Smooth muscle cell (in vitro differentiated cells): Measurements from ENCODE around the gene KRT74. TPM values are rescaled to one million over a fixed set of nuclear protein-coding genes. Genes with fewer than 3 reads are reported as not detected.

Source experiments
- DNase-seq: peaks from one replicate; lab custom pipeline; 2025; ENCODE audit not compliant: unreplicated experiment; lab: John Stamatoyannopoulos, UW
- H2AFZ ChIP-seq: fragments of 200-600 bp; sonication (generic); 2 replicates; pipeline ENCODE4 v1.6.0; 2016; ENCODE audit warnings: antibody characterized with exemption, low read depth, mild to moderate bottlenecking
- H3F3A ChIP-seq: fragments of 200-600 bp; sonication (generic); 2 replicates; pipeline ENCODE4 v1.6.0; 2017; ENCODE audit warnings: antibody characterized with exemption, low read depth
- H3K27ac ChIP-seq: fragments of 200-600 bp; sonication (generic); 2 replicates; pipeline ENCODE4 v1.5.1; 2016; ENCODE audit warnings: low read depth, mild to moderate bottlenecking
- H3K27me3 ChIP-seq: fragments of 200-600 bp; sonication (generic); 2 replicates; pipeline ENCODE4 v1.6.1; 2016; ENCODE audit warnings: low read depth, mild to moderate bottlenecking
- H3K36me3 ChIP-seq: fragments of 200-600 bp; sonication (generic); 2 replicates; pipeline ENCODE4 v1.5.1; 2016; ENCODE audit warnings: low read depth
- H3K4me1 ChIP-seq: fragments of 200-600 bp; sonication (generic); 2 replicates; pipeline ENCODE4 v1.5.1; 2016; ENCODE audit warnings: low read depth
- H3K4me2 ChIP-seq: fragments of 200-600 bp; sonication (generic); 2 replicates; pipeline ENCODE4 v1.6.0; 2016; ENCODE audit warnings: mild to moderate bottlenecking
- H3K4me3 ChIP-seq: fragments of 200-600 bp; sonication (generic); 2 replicates; pipeline ENCODE4 v1.5.1; 2016; ENCODE audit warnings: mild to moderate bottlenecking
- H3K79me2 ChIP-seq: fragments of 200-600 bp; sonication (generic); 2 replicates; pipeline ENCODE4 v1.6.0; 2016; ENCODE audit warnings: low read depth, mild to moderate bottlenecking
- H3K9ac ChIP-seq: fragments of 200-600 bp; sonication (generic); 2 replicates; pipeline ENCODE4 v1.6.0; 2016; ENCODE audit warnings: low read depth
- H3K9me3 ChIP-seq: fragments of 200-600 bp; sonication (generic); replicated peaks from 2 replicates; pipeline ENCODE4 v1.5.1; 2016; ENCODE audit warnings: low read depth
- H4K20me1 ChIP-seq: fragments of 200-600 bp; sonication (generic); 2 replicates; pipeline ENCODE4 v1.6.0; 2016; ENCODE audit warnings: low read depth
- WGBS: methylation state at CpG from one replicate; pipeline ENCODE4 v1.1.7; 2016; ENCODE audit warnings: low lambda C conversion rate; 5-methylcytosine and 5-hydroxymethylcytosine counted together
- polyA plus RNA-seq: library from polyadenylated mRNA; unstranded; fragments of >200 nt; fragmentation: Nextera tagmentation; extraction: Ambion mirVana; gene quantifications from 2 replicates; pipeline ENCODE4 v1.2.1, GENCODE V29; 2016
- total RNA-seq: library from RNA; depleted of rRNA; stranded (reverse); fragments of >200 nt; gene quantifications from 2 replicates; pipeline ENCODE4 v1.2.3, GENCODE V29; 2014
- TF ChIP-seq, protein P1 (sequence below): fragments of 200-600 bp; sonication (generic); IDR thresholded peaks from 2 replicates; pipeline ENCODE4 v1.5.1; 2017; ENCODE audit warnings: borderline replicate concordance, mild to moderate bottlenecking, antibody characterized with exemption; ENCODE audit not compliant: insufficient read depth, poor library complexity, severe bottlenecking

The KRT74 gene
- total and polyA plus RNA-seq, 2 experiments from 2014 or later: not detected

DNA sequence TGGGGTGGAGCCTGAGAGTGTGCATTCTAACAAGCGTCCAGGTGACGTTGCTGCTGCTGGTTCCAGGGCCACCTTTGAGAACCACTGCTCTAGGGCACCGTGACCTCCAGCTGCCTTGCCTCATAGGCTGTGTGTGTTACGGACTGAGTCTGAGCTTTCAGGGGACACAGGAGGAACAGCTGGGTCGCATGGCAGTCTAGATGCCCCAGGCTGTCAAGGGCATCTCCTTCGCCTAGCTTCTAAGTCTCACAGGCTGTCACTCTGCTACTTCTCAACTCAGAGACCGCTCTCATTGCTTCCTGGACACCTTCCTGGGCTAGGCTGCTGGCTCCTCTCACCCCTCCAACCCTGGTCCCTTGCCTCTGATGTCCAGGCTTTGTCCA, 43.8 kb upstream of the KRT74 start:
- H3K27me3 ChIP-seq: peaks cover 34% of the 10 kb centered on the region
- no peak overlapping the region for H3K27ac ChIP-seq
- TF ChIP-seq, protein P1, sequence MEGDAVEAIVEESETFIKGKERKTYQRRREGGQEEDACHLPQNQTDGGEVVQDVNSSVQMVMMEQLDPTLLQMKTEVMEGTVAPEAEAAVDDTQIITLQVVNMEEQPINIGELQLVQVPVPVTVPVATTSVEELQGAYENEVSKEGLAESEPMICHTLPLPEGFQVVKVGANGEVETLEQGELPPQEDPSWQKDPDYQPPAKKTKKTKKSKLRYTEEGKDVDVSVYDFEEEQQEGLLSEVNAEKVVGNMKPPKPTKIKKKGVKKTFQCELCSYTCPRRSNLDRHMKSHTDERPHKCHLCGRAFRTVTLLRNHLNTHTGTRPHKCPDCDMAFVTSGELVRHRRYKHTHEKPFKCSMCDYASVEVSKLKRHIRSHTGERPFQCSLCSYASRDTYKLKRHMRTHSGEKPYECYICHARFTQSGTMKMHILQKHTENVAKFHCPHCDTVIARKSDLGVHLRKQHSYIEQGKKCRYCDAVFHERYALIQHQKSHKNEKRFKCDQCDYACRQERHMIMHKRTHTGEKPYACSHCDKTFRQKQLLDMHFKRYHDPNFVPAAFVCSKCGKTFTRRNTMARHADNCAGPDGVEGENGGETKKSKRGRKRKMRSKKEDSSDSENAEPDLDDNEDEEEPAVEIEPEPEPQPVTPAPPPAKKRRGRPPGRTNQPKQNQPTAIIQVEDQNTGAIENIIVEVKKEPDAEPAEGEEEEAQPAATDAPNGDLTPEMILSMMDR: no peak
- H3K79me2 ChIP-seq: no peaks in the 10 kb centered on the region
- no peak overlapping the region for H2AFZ ChIP-seq
- no peaks in the 10 kb centered on the region for H3K36me3 ChIP-seq
- no peaks in the 10 kb centered on the region for H3K9me3 ChIP-seq
- no peaks in the 10 kb centered on the region for H4K20me1 ChIP-seq
- H3K4me3 ChIP-seq: no peak overlapping the region
- 87% methylated on average over 7 of the region's 7 CpGs for WGBS
- no peak overlapping the region for H3K9ac ChIP-seq
- H3K4me2 ChIP-seq: no peak overlapping the region
- no peaks in the 10 kb centered on the region for H3K4me1 ChIP-seq
- no peak for DNase-seq
- no peaks in the 10 kb centered on the region for H3F3A ChIP-seq

DNA sequence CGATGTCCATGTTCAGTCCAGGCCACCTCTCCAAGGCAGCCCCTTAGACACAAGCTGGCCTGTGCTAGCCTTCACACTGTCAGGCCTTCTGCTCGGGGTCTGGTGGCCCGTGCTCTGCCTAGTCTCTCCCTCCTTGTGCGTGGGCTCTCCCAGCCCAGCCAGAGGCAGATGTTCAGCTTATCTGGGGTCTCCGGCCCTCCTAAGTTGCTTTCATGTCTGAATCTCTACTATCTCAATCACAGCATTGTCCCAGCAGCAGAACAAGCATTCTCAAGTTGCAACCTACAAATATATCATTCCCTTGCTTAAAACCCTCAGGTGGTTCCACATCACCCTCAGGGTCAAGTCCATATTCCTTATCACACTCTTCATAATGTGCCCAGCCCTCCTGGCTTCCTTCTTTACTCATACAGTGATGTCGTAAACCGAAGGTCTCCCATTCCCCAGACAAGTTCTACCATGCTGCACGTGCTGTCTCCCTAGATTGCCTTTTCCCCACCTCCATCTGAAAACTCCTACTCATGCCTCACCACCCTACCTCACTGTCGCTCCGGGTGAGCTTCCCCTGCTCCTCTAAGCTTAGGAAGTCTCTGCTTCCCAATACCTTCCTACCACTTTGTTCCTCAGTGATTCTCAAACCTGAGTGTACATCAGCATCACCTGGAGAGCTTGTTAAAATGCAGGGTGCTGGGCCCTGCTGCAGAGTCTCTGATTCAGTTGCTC, 43.2 kb upstream of the KRT74 start:
- H2AFZ ChIP-seq: no peak overlapping the region
- WGBS: 88% methylated on average over 10 of the region's 10 CpGs
- H3K4me1 ChIP-seq: no peaks in the 10 kb centered on the region
- H3K27me3 ChIP-seq: peaks cover 31% of the 10 kb centered on the region
- H3F3A ChIP-seq: no peaks in the 10 kb centered on the region
- H3K36me3 ChIP-seq: no peaks in the 10 kb centered on the region
- TF ChIP-seq, protein P1: no peak
- no peak for DNase-seq
- H4K20me1 ChIP-seq: no peaks in the 10 kb centered on the region
- H3K4me3 ChIP-seq: no peak overlapping the region
- H3K4me2 ChIP-seq: no peak overlapping the region
- H3K9ac ChIP-seq: no peak overlapping the region
- no peak overlapping the region for H3K27ac ChIP-seq
- no peaks in the 10 kb centered on the region for H3K9me3 ChIP-seq
- no peaks in the 10 kb centered on the region for H3K79me2 ChIP-seq

DNA sequence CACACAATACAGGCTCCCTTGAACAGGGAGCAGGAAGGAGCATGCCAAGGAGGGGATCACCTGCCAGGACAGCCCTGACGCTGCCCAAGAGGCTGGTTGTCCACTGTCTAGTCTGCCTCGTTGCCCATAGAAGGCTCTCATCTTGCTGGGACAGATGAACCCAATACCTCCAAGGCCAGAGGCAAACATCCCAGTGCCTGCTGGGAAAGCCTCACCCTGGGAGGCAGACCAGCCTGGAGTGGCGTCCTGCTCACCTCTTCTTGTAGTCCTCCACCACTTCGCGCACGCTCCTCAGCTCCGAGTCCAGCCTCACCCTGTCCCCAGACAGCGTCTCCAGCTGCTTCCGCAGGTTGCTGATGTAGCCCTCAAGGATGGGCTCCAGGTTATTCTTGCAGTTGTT, 42.3 kb upstream of the KRT74 start:
- Histone ChIP-seq H4K20me1 (no peaks in the 10 kb centered on the region), H3K4me2 (no peak overlapping the region), H3F3A (no peaks in the 10 kb centered on the region), H3K4me3 (no peak overlapping the region), H3K9me3 (no peaks in the 10 kb centered on the region), H2AFZ (no peak overlapping the region), H3K4me1 (no peaks in the 10 kb centered on the region), H3K9ac (no peak overlapping the region), H3K36me3 (no peaks in the 10 kb centered on the region), H3K27me3 (peaks cover 35% of the 10 kb centered on the region), H3K79me2 (no peaks in the 10 kb centered on the region), H3K27ac (no peak overlapping the region)
- WGBS: 92% methylated on average over 9 of the region's 9 CpGs
- TF ChIP-seq, protein P1: no peak
- DNase-seq: no peak
